Upper lobe of left lung (tissue), 6 donors: ENCODE results near the gene FNDC11. TPM values are rescaled to one million over a fixed set of nuclear protein-coding genes. Genes with fewer than 3 reads are reported as not detected.

ENCODE experiments used
- ATAC-seq, 2 donors: fragments of 200-7000 bp; cut with Tn5 transposase; one replicate each; pipeline ENCODE4 v1.9.1; 2022; ENCODE audit warnings: mild to moderate bottlenecking in 2 of 2, moderate library complexity in 2 of 2; ENCODE audit not compliant: low FRiP score in 2 of 2
- DNase-seq, 2 donors: peaks; one replicate each; pipeline ENCODE4 v3.0.0-alpha.2; 2019 to 2020
- H3K27ac ChIP-seq, 4 donors: fragments of 200-600 bp; sonication (generic); one replicate each; pipeline ENCODE4 v1.5.1; 2016 to 2019
- H3K27me3 ChIP-seq, 4 donors: fragments of 200-600 bp; sonication (generic); one replicate each; pipeline ENCODE4 v1.5.1; 2017 to 2019
- H3K36me3 ChIP-seq, 4 donors: fragments of 200-600 bp; sonication (generic); one replicate each; pipeline ENCODE4 v1.5.1; 2016 to 2019
- H3K4me1 ChIP-seq, 4 donors: fragments of 200-600 bp; sonication (generic); one replicate each; pipeline ENCODE4 v1.5.1; 2018 to 2019
- H3K4me3 ChIP-seq, 4 donors: fragments of 200-600 bp; sonication (generic); one replicate each; pipeline ENCODE4 v1.5.1; 2017 to 2019; ENCODE audit warnings: mild to moderate bottlenecking in 2 of 4, moderate library complexity in 1 of 4
- H3K9me3 ChIP-seq, 4 donors: fragments of 200-600 bp; sonication (generic); one replicate each; pipeline ENCODE4 v1.5.1; 2018 to 2019
- EP300 ChIP-seq, 4 donors: sonication (generic); formaldehyde crosslinking; IDR thresholded peaks; one replicate each; pipeline ENCODE4 v1.5.1; 2017; ENCODE audit warnings: antibody characterized with exemption in 4 of 4, control low read depth in 2 of 4
- POLR2A ChIP-seq, 4 donors: fragments of 450-650 bp; IDR thresholded peaks; one replicate each; pipeline ENCODE4 v1.5.1; 2016 to 2017; ENCODE audit warnings: antibody characterized with exemption in 4 of 4, mild to moderate bottlenecking in 2 of 4
- POLR2AphosphoS5 ChIP-seq, 2 donors: sonication (generic); formaldehyde crosslinking; IDR thresholded peaks; one replicate each; pipeline ENCODE4 v1.5.1; 2017; ENCODE audit warnings: antibody characterized with exemption in 2 of 2
- WGBS, 2 donors: methylation state at CpG; one replicate each; pipeline ENCODE4 v1.1.5; 2017 to 2018; 5-methylcytosine and 5-hydroxymethylcytosine counted together
- total RNA-seq, 6 donors: library from RNA; depleted of rRNA in 4 of 6; stranded (reverse); fragments of >200 nt in 4 of 6; gene quantifications; one replicate each; pipeline versions ENCODE4 v1.1.0 to v1.2.1, GENCODE V29; 2016 to 2021
- TF ChIP-seq, protein P1 (sequence below), 6 experiments: fragments of 450-650 bp in 4 of 6; fragments of 200-600 bp in 2 of 6; sonication (generic) in 2 of 6; IDR thresholded peaks; one replicate each; pipeline ENCODE4 v1.5.1; 2016 to 2019; ENCODE audit warnings: antibody characterized with exemption in 6 of 6
- donor health status: DM: no; HTN: no; CAD: no; lungs with moderate emphysema.
- donor health status: DM: no; HTN: yes; CAD: no; lungs with severe emphysema.

Gene FNDC11
- total RNA-seq, 6 donors from 2014 or later, result 0.29 to 6.5 (median 1.4) TPM

DNA sequence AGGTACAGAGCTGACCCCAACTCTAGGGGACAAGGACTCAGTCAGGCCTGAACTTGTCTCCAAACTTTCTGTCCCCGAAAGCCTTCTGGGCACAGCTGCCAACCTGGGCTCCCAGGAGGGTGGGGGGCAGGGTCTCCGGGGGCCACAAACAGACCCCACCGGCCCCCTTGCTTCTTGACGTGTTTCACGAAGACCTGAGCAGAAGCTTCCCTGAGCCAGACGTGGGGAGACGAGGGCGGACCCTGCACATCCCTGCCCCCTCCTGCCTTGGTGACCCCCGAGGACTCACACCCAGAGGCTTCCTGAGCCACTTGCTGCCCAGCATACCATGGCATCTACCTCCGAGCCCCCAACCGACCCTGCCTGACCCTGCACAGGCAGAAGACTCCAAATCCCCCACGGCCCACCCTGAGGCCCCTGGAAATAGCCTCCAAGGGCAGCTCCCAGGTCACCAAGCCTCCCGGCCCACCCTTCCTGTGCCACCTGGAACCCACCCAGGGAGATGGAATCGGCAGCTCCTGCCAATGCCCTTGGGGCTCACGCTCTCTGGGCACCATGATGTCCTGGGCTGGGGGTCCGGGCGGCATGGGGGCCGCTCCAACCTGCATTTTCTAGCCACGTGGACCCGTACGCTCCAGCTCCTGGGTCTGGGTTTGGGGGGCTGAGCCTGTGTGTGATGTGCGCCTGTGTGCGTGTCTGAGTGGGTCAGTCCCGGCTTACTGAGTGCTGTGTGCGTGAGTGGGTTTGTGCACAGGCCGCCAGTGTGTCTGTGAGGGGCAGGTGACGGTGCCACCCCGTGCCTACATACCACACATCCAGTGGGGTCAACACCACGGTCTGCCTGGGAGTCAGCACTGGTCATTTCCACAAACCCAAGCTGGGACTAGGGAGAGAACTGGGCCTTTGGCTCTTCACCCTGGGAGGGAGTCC lies 14.3 kb upstream of the FNDC11 start:
- TF ChIP-seq EP300 (IDR thresholded peaks at IDR 0.05), result no peak
- TF ChIP-seq POLR2AphosphoS5 (IDR thresholded peaks at IDR 0.05), result no peak
- TF ChIP-seq, protein P1, sequence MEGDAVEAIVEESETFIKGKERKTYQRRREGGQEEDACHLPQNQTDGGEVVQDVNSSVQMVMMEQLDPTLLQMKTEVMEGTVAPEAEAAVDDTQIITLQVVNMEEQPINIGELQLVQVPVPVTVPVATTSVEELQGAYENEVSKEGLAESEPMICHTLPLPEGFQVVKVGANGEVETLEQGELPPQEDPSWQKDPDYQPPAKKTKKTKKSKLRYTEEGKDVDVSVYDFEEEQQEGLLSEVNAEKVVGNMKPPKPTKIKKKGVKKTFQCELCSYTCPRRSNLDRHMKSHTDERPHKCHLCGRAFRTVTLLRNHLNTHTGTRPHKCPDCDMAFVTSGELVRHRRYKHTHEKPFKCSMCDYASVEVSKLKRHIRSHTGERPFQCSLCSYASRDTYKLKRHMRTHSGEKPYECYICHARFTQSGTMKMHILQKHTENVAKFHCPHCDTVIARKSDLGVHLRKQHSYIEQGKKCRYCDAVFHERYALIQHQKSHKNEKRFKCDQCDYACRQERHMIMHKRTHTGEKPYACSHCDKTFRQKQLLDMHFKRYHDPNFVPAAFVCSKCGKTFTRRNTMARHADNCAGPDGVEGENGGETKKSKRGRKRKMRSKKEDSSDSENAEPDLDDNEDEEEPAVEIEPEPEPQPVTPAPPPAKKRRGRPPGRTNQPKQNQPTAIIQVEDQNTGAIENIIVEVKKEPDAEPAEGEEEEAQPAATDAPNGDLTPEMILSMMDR (IDR thresholded peaks at IDR 0.05), result no peak
- no peak for TF ChIP-seq POLR2A (IDR thresholded peaks at IDR 0.05)
- WGBS, 2 donors, result 91 to 93% methylated on average over 9 to 29 of the region's 29 CpGs
- no peaks in the 10 kb centered on the region for H3K9me3 ChIP-seq
- no peaks in the 10 kb centered on the region for H3K27me3 ChIP-seq
- ATAC-seq (no peak), DNase-seq (peak in 1 of 2 donors; percentile 74)
- peaks cover 17 to 36% (median 25%) of the 10 kb centered on the region in 4 donors for H3K4me1 ChIP-seq
- no peaks in the 10 kb centered on the region for H3K36me3 ChIP-seq
- no peak overlapping the region for H3K27ac ChIP-seq
- H3K4me3 ChIP-seq, result no peak overlapping the region

DNA sequence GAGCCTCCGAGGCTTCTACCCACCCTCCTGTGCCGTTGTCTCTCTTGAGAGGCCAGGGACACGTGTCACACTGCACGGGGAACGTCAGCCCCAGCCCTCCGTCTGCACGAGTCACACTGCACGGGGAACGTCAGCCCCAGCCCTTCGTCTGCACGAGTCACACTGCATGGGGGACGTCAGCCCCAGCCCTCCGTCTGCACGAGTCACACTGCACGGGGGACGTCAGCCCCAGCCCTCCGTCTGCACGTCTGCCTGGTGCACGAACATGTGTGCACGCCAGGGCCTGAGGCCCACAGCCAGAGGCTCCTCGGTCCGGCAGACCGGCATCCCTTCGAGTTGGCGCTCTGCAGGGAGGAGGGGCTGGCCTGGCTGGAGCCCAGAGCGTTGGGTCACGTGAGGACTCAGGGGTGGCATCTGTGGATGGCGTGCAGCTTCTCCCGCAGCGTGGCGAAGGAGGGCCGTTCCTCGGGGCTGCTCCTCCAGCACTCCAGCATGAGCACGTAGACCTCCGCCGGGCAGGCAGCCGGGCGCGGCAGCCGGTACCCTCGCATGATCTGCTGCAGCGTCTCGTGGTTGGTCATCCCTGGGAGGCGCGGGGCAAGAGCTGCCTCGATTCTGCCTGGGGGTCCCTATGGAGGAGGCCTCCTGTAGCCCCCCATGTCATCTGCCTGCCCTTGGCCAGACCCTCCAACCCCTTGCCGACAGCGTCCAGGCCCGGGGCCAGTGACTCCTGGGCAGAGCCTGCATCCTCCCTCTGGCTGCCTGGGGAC lies 13.4 kb upstream of the FNDC11 start:
- H3K27ac ChIP-seq, result no peak overlapping the region
- H3K9me3 ChIP-seq, result no peaks in the 10 kb centered on the region
- 62 to 72% methylated on average over 5 to 35 of the region's 49 CpGs for WGBS, 2 donors
- H3K4me3 ChIP-seq, result no peak overlapping the region
- DNase-seq (peak in 1 of 2 donors; percentile 84), ATAC-seq (no peak)
- TF ChIP-seq, protein P1 (IDR thresholded peaks at IDR 0.05), result no peak
- TF ChIP-seq EP300 (IDR thresholded peaks at IDR 0.05) (no peak), POLR2AphosphoS5 (IDR thresholded peaks at IDR 0.05) (no peak), POLR2A (IDR thresholded peaks at IDR 0.05) (no peak)
- H3K27me3 ChIP-seq, result no peaks in the 10 kb centered on the region
- no peaks in the 10 kb centered on the region for H3K36me3 ChIP-seq
- H3K4me1 ChIP-seq, result peaks cover 17 to 28% (median 24%) of the 10 kb centered on the region in 4 donors

DNA sequence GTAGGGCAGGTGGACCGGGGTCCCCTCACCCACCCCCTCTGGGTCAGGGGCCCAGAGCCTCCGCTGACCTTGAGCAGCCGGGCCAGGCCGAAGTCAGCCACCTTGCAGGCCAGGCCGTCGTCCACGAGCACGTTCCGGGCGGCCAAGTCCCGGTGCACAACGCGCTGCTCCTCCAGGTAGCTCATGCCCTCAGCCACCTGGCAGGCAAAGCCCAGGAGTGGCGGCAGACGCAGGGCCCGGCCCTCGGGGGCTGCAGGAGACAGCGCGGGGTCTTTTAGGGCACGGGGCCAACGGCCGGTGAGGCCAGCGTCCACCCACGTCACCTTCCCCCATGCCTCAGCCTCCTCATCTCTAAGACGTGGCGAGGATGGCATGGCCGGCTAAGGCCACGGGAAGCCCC lies 12.6 kb upstream of the FNDC11 start:
- Histone ChIP-seq H3K4me1 (peaks cover 17 to 28% (median 23%) of the 10 kb centered on the region in 4 donors), H3K36me3 (no peaks in the 10 kb centered on the region), H3K9me3 (no peaks in the 10 kb centered on the region), H3K27ac (no peak overlapping the region), H3K27me3 (peaks cover 0 to 4% (median 0%) of the 10 kb centered on the region in 4 donors), H3K4me3 (no peak overlapping the region)
- 94% methylated on average over 28 of the region's 28 CpGs; no CpG with 5 or more reads in 1 of the 2 donors for WGBS, 2 donors
- no peak for ATAC-seq
- TF ChIP-seq POLR2AphosphoS5 (IDR thresholded peaks at IDR 0.05) (no peak), POLR2A (IDR thresholded peaks at IDR 0.05) (no peak), EP300 (IDR thresholded peaks at IDR 0.05) (no peak)
- TF ChIP-seq, protein P1 (IDR thresholded peaks at IDR 0.05), result no peak
- peak in 1 of 2 donors; percentile 84 for DNase-seq

DNA sequence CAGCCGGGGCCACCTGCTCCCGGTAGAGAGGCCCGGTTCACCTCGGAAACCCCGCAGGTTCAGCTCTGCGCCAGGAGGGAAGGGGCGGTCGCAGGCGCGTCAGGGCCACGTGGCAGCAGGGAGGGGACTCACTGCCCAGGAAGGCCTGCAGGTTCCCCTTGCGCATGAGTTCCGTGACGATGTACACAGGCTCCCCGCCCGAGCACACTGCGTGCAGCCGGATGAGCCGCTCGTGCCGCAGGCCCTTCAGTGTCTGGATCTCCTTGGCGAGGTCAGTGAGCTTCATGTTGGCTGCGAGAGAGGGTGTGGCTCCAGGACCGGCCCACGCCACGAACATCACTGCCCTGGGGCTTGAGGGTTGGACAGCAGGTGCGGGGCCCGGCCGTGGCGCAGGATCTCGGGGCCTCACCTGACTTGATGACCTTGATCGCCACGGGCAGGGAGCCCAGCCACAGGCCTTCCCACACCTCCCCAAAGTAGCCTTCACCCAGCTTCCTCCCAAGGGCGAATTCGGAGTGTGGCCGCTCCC lies 11.9 kb upstream of the FNDC11 start:
- 89 to 93% methylated on average over 3 to 24 of the region's 36 CpGs for WGBS, 2 donors

More for the DNA sequence above, 11.9 kb upstream of the FNDC11 start:
- Histone ChIP-seq H3K36me3 (no peaks in the 10 kb centered on the region), H3K4me1 (peaks cover 12 to 22% (median 17%) of the 10 kb centered on the region in 4 donors), H3K9me3 (no peaks in the 10 kb centered on the region), H3K27me3 (peaks cover 0 to 9% (median 0%) of the 10 kb centered on the region in 4 donors), H3K4me3 (no peak overlapping the region), H3K27ac (no peak overlapping the region)
- ATAC-seq (no peak), DNase-seq (peak; percentile 37 to 83)
- TF ChIP-seq POLR2AphosphoS5 (IDR thresholded peaks at IDR 0.05), result no peak
- peak in 1 of 4 donors; percentile 13 for TF ChIP-seq POLR2A (IDR thresholded peaks at IDR 0.05)
